Rectal smooth muscle tissue (tissue), 1 donor: ENCODE measurements around the gene TST.

Source experiments
- H3K27ac ChIP-seq: one replicate; pipeline ENCODE4 v1.7.0; 2013; ENCODE audit warnings: low read depth, low read length, inconsistent platforms
- H3K27me3 ChIP-seq: one replicate; pipeline ENCODE4 v1.7.0; 2013; ENCODE audit warnings: low read length; ENCODE audit not compliant: control insufficient read depth, insufficient read depth
- H3K36me3 ChIP-seq: one replicate; pipeline ENCODE4 v1.7.0; 2013; ENCODE audit warnings: low read length; ENCODE audit not compliant: control insufficient read depth, insufficient read depth
- H3K4me1 ChIP-seq: one replicate; pipeline ENCODE4 v1.7.0; 2013; ENCODE audit warnings: low read length; ENCODE audit not compliant: control insufficient read depth, insufficient read depth
- H3K4me3 ChIP-seq: one replicate; pipeline ENCODE4 v1.7.0; 2013; ENCODE audit warnings: low read length
- H3K9ac ChIP-seq: one replicate; pipeline ENCODE4 v1.7.0; 2013; ENCODE audit warnings: low read length

Gene TST

GRCh38 chr22:37012956-37013355, 6.3 kb downstream of the TST start:
- H3K36me3 ChIP-seq: peaks cover 3% of the 10 kb centered on the region
- no peaks in the 10 kb centered on the region for H3K27me3 ChIP-seq
- H3K4me3 ChIP-seq: no peak overlapping the region
- H3K27ac ChIP-seq: no peak overlapping the region
- peaks cover 1% of the 10 kb centered on the region for H3K4me1 ChIP-seq
- no peak overlapping the region for H3K9ac ChIP-seq

DNA sequence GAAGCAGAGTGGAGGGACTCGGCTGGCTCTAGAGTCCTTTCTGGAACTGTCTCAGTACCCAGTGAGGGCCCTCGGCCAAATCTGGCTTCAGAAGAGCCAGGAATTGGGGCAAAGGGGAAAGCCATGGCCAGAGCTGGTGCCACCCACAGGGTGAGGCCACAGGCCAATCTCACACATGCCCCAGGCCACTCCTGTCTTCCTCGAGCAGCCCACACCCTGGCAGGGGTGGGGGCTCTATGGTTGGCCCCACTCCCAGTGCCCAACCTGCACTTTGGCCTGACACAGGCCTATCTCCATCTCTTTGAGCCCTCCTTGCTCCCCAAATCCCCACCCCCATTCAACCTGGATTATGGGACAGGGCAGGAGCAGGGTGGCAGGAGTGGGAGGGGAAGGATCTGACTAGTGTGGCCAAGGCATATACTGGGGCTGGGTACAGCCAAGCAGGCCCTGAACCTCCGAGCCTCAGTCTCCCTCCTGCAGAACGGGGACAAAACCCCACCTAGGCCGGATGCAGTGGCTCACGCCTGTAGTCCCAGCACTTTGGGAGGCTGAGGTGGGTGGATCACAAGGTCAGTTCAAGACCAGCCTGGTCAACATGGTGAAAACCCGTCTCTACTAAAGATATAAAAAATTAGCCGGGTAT, 6.9 kb downstream of the TST start:
- H3K9ac ChIP-seq: no peak overlapping the region
- H3K4me1 ChIP-seq: no peaks in the 10 kb centered on the region
- H3K27me3 ChIP-seq: no peaks in the 10 kb centered on the region
- peaks cover 3% of the 10 kb centered on the region for H3K36me3 ChIP-seq
- no peak overlapping the region for H3K4me3 ChIP-seq
- no peak overlapping the region for H3K27ac ChIP-seq

DNA sequence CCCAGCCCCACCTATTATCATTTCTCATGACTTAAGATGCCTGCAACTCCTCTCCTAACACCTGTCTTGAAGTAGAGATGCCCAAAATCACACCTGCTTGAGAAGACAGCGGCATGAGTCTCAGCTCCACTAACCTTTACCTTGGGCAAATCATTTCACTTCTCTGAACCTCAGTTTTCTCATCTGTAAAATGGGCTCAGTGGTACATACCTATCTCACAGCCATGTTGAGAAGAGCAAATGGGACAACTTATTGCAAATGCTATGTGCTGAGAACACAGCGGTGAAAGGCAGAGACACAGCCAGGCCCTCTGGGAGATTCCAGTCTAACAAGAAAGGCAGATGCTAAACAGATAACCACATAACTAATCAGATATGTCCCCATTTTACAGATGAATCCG, 7.8 kb downstream of the TST start:
- Histone ChIP-seq H3K27ac (no peak overlapping the region), H3K9ac (no peak overlapping the region), H3K4me3 (no peak overlapping the region), H3K4me1 (no peaks in the 10 kb centered on the region), H3K36me3 (no peaks in the 10 kb centered on the region), H3K27me3 (no peaks in the 10 kb centered on the region)

DNA sequence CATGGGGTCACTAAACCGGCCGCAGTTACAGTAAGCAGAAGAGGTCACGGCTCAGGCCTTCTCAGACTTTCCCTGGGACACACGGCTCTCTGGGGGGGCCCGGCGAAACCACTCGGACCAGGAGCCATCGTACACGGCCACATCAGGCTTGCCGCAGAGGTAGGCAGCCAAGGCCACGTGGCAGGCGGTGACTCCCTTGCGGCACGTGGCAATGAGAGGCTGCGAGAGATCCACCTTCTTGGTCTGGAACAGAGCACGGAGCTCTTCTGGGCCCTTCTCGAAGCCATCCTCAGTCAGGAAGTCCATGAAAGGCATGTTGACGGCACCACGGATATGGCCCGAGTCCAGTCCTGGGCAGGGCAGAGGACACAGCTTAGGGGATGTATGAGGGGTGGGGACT, 8.3 kb downstream of the TST start:
- Histone ChIP-seq H3K4me3 (no peak overlapping the region), H3K36me3 (no peaks in the 10 kb centered on the region), H3K27me3 (no peaks in the 10 kb centered on the region), H3K9ac (no peak overlapping the region), H3K4me1 (no peaks in the 10 kb centered on the region), H3K27ac (no peak overlapping the region)

DNA sequence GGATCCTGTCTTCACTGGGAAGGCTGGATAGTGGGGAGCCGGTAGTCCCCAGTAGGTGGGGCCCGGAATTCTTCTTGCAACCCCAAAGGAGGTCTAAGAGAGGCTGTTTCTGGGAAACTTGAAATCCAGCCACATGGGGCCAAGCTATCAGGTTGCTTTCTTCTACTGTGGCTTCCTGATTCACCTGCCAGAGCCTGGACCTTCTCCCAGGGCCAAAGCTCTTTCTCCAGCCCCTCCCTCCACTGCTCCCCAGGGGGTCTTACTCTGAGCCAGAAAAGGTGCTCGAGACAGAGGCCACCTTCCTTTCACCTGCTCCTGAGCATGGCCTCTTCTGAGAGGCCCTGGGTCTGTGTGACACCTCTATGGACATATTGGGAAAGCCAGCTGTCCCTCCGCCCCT, 9.1 kb downstream of the TST start:
- H3K4me1 ChIP-seq: no peaks in the 10 kb centered on the region
- no peak overlapping the region for H3K9ac ChIP-seq
- H3K4me3 ChIP-seq: no peak overlapping the region
- no peaks in the 10 kb centered on the region for H3K27me3 ChIP-seq
- no peaks in the 10 kb centered on the region for H3K36me3 ChIP-seq
- H3K27ac ChIP-seq: no peak overlapping the region

GRCh38 chr22:37009490-37009889, 9.8 kb downstream of the TST start:
- Histone ChIP-seq H3K36me3 (no peaks in the 10 kb centered on the region), H3K4me1 (no peaks in the 10 kb centered on the region), H3K4me3 (no peak overlapping the region), H3K27ac (no peak overlapping the region), H3K27me3 (no peaks in the 10 kb centered on the region), H3K9ac (no peak overlapping the region)

DNA sequence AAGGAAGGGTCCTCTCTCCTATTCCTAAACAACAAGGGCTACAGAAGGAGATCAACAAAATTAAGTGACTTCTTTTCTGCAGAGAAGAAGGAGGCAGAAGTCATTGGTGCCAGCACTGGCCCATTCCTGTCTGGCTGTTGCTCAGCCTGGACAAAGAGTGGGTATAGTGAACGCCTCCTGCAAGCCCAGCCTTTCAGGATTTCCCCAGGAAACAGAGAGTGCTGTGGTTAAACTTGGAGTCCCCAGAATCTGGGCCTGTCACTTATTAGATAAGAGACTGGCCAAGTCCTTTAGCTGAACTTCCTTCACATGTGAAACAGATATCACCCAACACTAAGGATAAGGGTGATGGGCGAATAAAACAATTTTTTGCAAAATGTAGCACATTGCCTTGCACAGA, 10.9 kb downstream of the TST start:
- Histone ChIP-seq H3K36me3 (no peaks in the 10 kb centered on the region), H3K9ac (no peak overlapping the region), H3K4me3 (no peak overlapping the region), H3K27ac (no peak overlapping the region), H3K4me1 (no peaks in the 10 kb centered on the region), H3K27me3 (no peaks in the 10 kb centered on the region)

DNA sequence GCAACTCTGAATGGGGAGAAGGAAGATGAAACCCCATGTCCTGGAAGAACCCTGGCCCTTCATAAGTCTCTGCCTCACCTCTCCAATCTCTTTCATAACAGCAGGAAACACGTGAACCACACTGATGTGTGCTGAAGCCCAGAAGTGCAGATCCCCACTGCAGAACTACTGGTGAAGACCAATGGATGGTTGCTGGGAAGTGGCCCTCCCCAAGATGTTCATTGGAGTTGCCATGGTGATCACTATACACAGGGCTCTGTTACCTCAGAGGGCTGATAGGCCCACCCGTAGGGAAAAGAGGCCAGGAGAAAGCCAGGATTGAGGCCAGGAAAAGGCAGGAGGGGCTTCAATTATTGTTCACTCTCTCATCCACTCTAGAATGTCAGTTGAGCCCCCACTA, 11.6 kb downstream of the TST start:
- no peaks in the 10 kb centered on the region for H3K36me3 ChIP-seq
- no peak overlapping the region for H3K4me3 ChIP-seq
- H3K27me3 ChIP-seq: no peaks in the 10 kb centered on the region
- H3K9ac ChIP-seq: no peak overlapping the region
- no peaks in the 10 kb centered on the region for H3K4me1 ChIP-seq
- no peak overlapping the region for H3K27ac ChIP-seq

- no peaks in the 10 kb centered on the region for H3K27me3 ChIP-seq
- no peak overlapping the region for H3K4me3 ChIP-seq
- H3K4me1 ChIP-seq: no peaks in the 10 kb centered on the region
- H3K27ac ChIP-seq: no peak overlapping the region
- no peak overlapping the region for H3K9ac ChIP-seq
- no peaks in the 10 kb centered on the region for H3K36me3 ChIP-seq
Observed at GRCh38 chr22:37002633-37003032, 16.6 kb downstream of the TST start.

GRCh38 chr22:37001826-37002225, 17.4 kb downstream of the TST start:
- H3K27me3 ChIP-seq: no peaks in the 10 kb centered on the region
- H3K4me3 ChIP-seq: no peak overlapping the region
- no peaks in the 10 kb centered on the region for H3K4me1 ChIP-seq
- H3K27ac ChIP-seq: no peak overlapping the region
- no peaks in the 10 kb centered on the region for H3K36me3 ChIP-seq
- no peak overlapping the region for H3K9ac ChIP-seq

DNA sequence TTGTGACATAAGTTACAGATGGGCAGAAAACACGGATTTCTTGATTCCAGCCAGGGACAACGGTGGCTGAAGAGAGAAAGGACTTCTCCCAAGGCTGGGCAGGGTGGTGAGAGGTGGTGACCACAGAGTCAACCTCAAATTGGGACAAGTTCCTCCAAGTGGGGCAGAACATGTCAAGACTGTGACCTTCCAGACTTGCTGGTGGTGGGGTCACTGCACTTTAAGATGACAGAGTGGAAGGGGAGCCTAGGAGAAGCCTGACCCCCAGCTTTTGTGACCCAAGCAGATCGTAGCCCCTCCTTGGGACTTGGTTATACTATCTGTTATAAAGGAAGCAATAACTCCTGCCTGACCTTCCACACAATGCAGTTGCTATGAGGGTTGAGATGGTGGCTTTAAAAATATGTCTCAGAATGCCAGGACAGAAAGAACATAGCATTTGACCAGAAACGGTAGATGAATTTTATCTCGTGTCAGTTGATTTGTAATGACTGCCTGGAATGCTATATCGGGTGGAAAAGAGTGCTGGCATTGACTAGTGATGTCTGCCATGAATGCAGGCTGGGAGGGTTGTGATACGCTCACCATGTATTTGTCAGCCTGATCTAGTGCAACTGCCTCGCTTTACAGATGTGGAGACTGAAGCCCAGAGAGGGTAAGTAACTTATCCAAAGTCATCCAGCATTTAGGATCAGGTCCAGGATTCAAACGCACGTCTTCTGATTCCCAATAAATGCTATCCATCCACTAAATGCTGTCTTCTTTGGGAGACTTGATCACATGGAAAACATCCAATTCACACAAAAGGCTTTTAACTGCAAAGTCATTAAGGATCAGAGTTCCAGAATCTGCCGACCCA, 18.3 kb downstream of the TST start:
- no peak overlapping the region for H3K27ac ChIP-seq
- H3K9ac ChIP-seq: no peak overlapping the region
- no peak overlapping the region for H3K4me3 ChIP-seq
- H3K4me1 ChIP-seq: no peaks in the 10 kb centered on the region
- H3K27me3 ChIP-seq: no peaks in the 10 kb centered on the region
- H3K36me3 ChIP-seq: no peaks in the 10 kb centered on the region

GRCh38 chr22:36999463-36999862, 19.8 kb downstream of the TST start:
- H3K36me3 ChIP-seq: no peaks in the 10 kb centered on the region
- H3K4me3 ChIP-seq: no peak overlapping the region
- no peak overlapping the region for H3K27ac ChIP-seq
- no peak overlapping the region for H3K9ac ChIP-seq
- no peaks in the 10 kb centered on the region for H3K27me3 ChIP-seq
- H3K4me1 ChIP-seq: no peaks in the 10 kb centered on the region
